Measurements from ENCODE around the gene SLF2. TPM values are rescaled to one million over a fixed set of nuclear protein-coding genes. Genes with fewer than 3 reads are reported as not detected.
A peak's percentile ranks its signal among the peaks of the same experiment; 100 is the strongest.

Gene SLF2
- total RNA-seq, 2 donors from 2014 or later, result 18.5 to 20.3 TPM

DNA sequence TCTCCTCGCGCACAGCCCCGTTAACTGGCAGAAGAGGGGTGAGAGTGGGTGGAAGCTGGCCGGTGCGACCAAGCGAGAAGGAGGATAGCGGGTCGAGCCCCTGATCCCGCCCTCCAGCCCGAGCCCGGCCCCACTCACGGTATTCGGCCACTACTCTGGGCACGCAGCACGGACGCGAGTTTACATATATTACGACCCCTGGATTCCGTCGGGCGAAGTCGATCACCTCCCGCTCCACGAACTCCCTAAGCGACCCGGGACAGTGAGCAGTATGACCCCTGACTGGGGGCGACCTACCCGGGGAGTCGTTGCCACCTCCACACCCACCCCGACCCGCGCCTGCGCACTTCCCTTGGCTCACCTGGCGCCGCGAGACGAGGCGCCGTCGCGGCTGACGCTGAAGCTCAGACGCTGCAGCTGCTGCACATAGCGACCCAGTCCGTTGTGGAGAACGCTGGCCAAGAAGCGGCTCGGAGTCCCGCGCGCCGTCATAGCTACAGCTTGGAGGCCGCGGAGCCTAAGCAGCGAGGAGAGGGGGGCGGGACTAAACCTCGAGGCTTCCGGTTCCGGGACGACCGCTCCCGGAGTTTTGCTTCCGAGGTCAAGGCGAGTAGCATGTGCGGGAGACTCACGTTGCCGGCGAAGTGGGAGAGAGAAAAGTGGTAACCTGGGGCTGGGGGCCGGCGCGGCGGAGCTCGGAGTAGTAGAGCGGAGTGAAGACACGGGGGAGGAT lies 74.4 kb downstream of the SLF2 start, which contains the start of the genes MRPL43 and TWNK:
MRPL43 (minus strand) TSS at position 546 of the 733 bp plus-strand sequence; CDS start at position 492, 54 bp downstream.
TWNK (plus strand) TSS at position 592 of the 733 bp plus-strand sequence. CDS start 668 bp downstream, outside the sequence.
- intact Hi-C loops (cut with DNase I, micrococcal nuclease), result no loop called here
- ATAC-seq (peak; percentile 80), DNase-seq (peak; percentile 81 to 93)

DNA sequence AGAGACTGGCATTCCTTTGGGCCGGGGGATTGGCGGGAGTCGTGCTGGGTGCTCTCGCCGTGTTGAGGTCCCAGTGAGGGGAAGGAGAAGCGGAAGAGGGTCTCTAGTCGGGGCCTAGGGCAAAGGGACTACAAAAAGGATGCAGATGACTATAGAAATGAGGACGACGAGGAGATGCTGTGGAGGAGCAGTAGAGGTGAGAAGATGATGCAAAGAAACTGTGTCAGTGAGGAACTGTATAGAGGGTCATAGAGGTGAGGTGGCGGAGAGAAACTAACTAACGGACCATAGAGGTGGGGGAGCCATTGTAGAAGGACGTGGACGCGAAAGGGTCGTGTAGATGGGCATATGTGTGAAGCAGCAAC lies 74.9 kb downstream of the SLF2 start:
- intact Hi-C loops (cut with DNase I, micrococcal nuclease), result no loop called here
- no peak for ATAC-seq
- DNase-seq, result no peak

DNA sequence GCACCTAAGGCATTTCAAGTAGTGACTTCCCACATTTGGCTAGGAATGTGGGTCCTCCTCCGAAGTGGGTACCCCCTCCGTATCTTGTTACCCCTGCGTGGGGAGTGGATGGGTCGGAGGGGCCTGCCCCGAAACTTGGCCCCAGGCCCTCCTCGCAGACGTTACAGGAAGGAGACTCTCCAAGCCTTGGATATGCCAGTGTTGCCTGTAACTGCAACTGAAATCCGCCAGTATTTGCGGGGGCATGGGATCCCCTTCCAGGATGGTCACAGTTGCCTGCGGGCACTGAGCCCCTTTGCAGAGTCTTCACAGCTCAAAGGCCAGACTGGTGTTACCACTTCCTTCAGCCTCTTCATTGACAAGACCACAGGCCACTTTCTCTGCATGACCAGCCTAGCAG lies 75.4 kb downstream of the SLF2 start:
- DNase-seq (no peak), ATAC-seq (no peak)
- intact Hi-C loops (cut with DNase I, micrococcal nuclease), result no loop called here

DNA sequence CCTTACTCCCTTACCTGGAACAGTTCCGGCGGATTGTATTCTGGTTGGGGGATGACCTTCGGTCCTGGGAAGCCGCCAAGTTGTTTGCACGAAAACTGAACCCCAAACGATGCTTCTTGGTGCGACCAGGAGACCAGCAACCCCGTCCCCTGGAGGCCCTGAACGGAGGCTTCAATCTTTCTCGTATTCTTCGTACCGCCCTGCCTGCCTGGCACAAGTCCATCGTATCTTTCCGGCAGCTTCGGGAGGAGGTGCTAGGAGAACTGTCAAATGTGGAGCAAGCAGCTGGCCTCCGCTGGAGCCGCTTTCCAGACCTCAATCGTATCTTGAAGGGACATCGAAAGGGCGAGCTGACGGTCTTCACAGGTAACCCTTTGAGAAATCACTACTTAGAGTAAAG lies 76.3 kb downstream of the SLF2 start:
- no peak for DNase-seq
- intact Hi-C loops (cut with DNase I, micrococcal nuclease), result no loop called here
- no peak for ATAC-seq

DNA sequence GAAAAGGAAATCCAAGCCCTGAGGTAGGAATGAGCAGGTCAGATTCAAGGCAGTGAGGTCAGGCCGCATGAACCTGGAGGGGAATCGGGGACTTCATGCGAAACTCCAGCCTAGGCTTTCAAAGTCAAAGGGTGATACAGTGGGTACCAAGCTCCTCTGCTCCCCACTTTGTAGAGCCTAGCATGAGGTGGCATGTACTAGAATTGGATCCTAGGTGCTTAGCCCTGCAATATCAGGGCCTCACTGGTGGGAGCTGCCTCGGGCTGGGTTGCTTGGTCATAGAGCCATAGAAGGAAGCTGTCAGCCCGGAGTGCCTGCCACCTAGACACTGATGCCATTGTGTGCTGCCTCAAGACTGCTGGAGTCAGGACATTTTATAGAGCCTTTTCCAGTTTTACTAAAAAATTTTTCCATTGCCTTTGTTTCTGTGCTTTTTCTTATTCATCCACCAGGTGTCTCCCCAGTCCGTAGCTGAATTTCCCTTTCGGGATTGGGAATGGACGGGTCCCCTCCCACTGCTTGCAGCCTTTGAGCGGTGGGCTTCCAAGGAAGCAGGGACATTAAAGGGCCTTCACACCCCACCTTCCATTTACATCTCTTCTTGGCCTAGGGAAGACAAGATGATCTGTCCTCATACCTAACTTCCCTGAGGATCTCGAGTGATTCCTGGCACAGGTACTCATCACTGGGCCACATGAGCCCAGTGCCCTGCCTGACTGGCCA lies 81.4 kb downstream of the SLF2 start:
- no peak for ATAC-seq
- intact Hi-C loops (cut with DNase I, micrococcal nuclease), result no loop called here
- no peak for DNase-seq

DNA sequence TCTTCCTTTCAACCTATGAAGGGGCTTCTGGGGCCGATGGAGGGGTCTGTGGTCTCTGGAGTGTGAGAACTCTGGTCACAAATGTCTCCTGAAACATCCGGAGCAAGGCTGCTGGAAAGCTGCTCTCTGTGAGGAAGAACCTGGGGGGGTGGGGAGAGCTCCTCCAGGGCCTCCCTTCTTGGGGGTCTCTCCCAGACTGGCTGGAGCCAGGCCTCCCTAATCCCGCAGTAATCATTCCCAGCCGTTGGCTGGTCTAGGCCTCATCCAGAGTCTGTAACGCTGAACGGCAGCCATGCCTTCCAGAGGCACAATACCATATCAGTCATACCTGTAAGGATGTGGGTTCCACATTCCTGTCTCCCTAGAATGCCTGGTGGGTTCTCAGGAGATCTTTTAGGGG lies 82.4 kb downstream of the SLF2 start:
- peak in 1 of 2 donors; percentile 27 for DNase-seq
- no peak for ATAC-seq
- intact Hi-C loops (cut with DNase I, micrococcal nuclease), result no loop called here

DNA sequence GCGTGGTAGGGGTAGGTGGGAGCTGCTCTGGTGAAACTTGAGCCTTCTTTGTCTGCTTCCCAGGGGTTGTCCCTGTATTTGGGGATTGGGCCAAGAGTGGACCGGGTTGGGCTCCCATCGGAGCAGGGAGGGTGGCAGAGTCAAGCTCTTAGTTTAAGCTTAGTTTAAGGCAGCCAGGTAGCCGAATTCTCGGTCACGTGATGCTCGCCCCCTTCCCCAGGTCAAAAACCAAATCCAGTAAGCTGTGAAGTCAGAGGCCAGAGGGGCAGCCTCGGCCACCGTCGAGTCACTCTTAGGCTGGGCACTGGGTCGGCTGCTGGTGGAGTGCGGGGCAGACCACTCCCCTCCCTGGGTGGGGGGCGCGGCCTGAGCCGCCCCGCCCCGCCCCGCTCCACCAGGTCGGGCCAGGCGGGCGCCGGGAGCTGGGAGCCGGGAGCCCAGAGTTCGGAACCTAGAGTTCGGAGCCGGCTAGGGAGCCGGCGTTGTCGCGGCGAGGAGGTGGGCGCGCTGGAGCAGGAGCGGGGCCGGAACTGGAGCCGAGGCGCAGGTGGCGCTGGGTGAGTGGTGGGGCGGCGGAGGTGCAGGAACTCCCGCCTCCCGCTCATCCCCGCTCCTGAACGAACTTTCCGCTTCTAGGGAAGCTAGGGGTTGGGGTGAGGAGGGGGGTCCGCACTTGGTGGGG lies 84.1 kb downstream of the SLF2 start:
- intact Hi-C loops (cut with DNase I, micrococcal nuclease), result no loop called here
- ATAC-seq (peak; percentile 35), DNase-seq (peak; percentile 58 to 65)

DNA sequence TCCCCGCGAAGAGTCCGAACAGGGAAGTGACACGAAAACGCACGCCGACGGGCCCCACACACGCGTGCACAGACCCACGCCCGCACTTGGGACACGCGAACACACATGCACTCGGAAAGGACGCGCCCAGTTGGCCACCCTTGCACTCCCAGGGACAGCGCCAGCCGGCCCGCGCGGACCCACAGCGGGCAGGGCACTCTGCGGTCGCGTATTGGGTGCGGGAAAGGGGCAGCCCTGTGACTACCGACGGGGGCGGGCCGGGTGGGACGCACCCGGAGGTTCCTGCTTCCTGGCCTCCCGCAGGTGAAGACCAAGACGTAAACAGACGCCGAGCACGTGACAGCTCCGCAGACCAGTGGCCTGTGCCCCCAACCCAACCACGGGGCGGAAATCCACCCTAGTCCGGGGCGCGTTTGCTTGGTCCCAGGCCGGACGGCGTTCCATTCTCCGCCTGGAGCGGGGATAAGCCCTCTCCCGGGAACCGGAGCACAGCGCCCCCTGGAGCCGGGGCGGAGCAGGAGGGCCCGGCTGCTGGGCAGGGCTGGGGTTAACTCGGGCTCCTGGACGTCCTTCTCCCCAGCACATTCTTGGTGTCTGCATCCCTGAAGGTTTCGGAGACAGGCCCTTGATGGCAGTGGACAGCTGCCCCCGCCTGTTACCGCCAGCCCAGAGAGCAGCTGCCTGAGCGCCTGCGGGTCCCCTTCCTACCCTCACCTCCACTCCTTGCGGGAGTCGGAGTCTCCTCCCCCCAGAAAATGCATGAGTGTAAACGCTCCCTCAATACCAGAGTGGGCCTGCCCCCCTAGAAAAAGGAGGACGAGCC lies 84.8 kb downstream of the SLF2 start:
- peak; percentile 63 for ATAC-seq
- intact Hi-C loops (cut with DNase I, micrococcal nuclease), result no loop called here
- DNase-seq, result peak; percentile 85 to 87

DNA sequence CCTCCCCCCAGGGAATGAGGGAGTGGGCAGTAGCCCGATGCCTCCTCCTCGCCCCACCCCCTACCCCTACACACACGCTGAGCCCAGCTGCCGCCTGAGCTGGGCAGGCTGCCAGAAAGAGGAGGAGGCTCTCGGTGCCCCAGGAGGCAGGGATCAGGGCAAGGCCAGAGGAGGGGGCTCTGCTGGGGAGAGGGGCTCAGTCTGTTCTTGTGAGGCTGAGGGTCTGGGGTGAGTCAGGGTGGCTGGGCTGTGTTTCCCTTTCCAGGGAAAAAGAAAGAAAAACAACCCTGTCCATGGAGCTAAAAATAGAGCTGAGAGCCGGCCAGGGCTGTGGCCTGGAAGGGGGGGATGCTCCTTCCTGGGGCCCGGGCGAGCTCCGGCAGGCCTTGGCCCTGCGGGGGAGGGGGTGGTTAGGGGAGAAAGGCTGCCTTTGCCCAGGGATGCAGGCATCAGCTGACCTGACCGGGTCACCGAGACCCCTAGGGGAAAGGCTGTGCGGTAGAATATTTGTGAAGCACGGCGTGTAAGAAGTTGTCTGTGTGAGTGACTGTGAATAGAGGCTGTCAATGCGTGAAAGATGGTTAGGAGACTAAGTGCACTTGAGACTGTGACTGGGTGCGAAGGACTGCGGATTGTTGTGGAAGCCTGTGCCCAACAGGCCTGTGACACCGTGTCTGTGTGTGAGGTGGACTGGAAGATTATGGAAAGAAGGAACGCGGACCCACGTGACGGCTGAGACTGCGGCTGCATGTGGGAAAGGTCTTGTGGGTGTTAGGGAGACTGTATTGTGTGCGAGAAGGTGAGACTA lies 85.6 kb downstream of the SLF2 start:
- intact Hi-C loops (cut with DNase I, micrococcal nuclease), result no loop called here
- DNase-seq (peak; percentile 92 to 93), ATAC-seq (peak; percentile 60)

DNA sequence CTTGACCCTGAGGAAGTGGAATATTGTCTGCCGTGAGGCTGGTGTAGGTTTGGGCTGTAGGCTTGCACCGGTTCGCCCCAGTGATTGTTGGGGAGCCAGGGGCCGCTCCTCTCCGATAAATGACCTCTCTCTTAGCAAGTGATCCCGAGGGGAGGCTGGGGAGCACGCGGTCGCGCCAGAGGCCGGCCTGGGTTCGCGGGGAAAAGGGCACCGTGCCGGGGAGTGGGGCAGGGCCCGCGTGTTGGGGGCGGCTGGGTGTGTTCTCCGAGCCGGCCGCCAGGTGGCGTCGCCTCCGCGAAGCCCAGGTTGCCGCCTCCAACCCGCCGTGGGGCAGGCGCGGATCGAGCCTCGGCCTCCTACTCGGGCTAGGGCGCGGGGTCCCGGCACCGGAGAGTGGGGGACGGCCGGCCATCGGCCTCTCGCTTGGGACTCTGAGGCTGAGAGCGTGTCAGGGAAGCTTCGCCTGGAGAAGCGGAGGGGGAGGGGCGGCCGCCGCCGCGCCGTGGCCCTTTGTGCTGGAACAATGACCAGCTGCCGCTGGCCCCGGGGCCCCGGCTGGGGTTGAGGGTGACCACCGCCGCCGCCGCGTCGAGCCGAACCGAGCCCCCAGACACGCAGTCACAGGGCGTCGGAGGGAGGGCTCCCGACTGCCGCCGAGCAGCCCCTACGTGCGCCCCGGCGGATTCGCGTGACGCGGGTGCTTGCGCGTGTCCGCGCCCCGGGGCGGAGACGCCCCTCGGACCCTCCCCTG lies 86.4 kb downstream of the SLF2 start:
- peak; percentile 76 to 85 for DNase-seq
- peak; percentile 57 for ATAC-seq
- intact Hi-C loops (cut with DNase I, micrococcal nuclease), result no loop called here

DNA sequence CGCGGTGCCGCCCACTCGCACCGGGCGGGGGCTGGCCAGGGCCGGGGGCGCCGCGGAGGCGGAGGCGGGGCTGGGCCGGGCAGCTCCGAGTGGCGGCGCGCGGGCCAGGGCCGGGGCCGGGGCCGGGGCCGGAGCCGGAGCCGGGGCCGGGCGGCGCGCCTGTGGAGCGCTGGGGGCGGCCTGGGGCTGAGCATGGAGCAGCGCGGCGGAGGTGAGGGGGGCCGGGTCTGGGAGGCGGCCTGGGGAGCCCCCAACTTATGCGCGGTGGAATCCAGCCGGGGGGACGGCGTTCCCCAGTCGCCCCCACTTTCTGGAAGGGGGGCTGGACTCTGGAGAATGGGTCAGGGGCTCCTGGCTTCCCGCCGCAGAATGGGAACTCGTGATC lies 87.0 kb downstream of the SLF2 start, which contains the start of gene LZTS2:
LZTS2 (plus strand) TSS at position 67 of the 385 bp plus-strand sequence. CDS start 2,731 bp downstream, outside the sequence.
- DNase-seq (no peak), ATAC-seq (no peak)
- intact Hi-C loops (cut with DNase I, micrococcal nuclease), result no loop called here

DNA sequence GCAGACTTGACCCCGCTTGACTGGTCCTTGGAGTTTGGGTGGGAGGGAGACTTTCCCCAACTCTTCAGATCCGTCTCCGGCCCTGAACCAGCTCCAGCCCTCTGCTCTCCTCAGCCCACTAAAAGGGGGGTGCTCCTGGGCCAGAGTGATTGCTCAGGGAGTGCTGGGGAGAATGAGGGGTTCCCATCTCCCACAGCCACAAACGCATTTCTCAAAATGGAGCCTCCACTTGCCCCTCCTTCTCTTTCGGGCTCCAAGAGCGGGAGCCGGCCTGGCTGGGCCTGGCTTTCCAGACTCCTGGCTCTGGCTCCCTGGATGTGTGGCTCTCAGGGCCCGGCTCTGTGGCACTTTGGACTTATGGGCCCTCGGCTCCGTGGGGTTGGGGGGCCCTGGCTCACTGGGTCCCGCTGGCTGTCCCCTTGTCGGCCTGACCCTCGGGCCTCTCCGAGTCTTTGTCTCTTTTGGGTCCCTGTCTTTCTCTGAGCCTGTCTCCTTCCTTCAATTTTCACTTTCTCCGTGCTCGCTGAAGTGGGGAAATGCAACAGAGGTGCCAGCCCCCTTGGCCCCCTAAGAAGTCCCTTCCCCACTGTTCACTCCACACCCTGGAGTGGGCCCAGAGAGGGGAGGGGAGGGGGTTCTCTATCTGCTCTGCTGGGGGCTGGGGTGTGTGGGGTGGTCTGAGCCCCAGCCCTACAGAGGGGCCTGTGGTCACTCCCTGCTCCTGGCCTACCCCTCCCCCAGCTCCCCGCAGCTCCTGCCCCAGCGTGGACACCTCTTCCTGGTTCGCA lies 87.6 kb downstream of the SLF2 start:
- ATAC-seq (no peak), DNase-seq (peak; percentile 42)
- intact Hi-C loops (cut with DNase I, micrococcal nuclease), result no loop called here

DNA sequence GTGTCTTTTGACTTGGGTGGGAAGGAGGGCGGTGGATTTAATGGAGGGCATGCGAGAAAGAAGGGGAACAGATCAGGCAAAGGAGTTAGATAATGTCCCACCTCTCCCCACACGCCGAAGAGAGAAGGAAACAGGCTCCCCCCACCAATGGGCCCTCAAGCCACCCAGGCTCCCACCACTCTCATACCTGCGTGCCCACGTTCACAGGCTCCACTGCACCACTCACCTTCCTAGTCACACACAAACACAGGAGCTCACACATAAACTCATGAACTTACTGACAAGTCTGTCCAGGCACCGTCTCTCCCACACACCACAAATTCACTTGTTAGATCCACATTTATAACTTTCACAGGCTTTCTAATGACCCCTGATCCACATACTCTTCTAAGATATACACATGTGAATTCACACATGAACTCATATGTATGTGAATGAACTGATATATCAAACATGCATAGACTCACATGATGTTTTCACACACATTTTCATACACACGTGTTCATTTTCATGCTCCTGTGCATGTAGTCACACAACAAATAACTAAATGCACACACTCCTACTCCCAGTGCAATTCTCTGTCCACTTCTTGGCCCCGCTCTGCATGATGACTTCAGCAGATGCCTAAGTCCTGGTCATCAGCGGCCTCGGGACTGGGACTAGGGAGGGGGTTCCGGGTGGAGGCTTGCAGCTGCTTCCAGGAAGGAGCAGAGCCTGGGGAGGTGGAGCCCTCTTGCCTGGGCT lies 88.3 kb downstream of the SLF2 start:
- DNase-seq (peak; percentile 67 to 89), ATAC-seq (no peak)
- intact Hi-C loops (cut with DNase I, micrococcal nuclease), result no loop called here

DNA sequence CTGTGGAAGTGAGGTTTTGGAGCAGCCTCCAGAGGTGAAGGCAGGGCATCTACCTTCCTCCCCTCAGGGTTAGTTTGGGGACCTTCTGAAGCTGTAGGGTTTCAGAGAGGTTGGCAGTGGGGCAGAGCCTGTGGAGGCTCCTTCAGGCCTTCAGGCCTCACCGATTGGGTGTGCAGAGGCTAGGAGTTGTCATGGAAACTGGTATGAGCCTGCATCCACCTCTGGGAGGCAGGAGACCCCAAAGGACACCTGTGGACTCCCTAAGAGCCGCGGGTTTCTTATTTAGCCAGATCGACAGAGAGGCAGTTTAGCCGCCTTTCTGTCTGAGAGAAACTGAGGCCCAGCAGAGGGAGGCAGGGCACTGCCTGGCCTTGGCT lies 88.9 kb downstream of the SLF2 start:
- ATAC-seq (no peak), DNase-seq (no peak)
- intact Hi-C loops (cut with DNase I, micrococcal nuclease), result no loop called here

DNA sequence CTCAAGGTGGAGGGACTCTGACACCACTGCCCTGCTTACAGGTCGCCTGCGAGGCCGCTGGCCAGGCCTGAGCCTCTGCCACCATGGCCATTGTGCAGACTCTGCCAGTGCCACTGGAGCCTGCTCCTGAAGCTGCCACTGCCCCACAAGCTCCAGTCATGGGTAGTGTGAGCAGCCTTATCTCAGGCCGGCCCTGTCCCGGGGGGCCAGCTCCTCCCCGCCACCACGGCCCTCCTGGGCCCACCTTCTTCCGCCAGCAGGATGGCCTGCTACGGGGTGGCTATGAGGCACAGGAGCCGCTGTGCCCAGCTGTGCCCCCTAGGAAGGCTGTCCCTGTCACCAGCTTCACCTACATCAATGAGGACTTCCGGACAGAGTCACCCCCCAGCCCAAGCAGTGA lies 89.7 kb downstream of the SLF2 start:
- ATAC-seq (no peak), DNase-seq (no peak)
- intact Hi-C loops (cut with DNase I, micrococcal nuclease), result no loop called here

DNA sequence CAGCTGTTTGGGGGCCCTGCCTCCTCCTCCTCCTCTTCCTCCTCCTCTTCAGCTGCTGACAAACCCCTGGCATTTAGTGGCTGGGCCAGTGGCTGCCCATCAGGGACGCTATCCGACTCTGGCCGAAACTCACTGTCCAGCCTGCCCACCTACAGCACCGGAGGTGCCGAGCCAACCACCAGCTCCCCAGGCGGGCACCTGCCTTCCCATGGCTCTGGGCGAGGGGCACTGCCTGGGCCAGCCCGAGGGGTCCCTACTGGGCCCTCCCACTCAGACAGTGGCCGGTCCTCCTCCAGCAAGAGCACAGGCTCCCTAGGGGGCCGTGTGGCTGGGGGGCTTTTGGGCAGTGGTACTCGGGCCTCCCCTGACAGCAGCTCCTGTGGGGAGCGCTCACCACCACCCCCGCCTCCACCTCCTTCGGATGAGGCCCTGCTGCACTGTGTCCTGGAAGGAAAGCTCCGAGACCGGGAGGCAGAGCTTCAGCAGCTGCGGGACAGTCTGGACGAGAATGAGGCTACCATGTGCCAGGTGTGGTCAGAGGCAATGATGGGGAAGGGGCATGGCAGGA lies 91.0 kb downstream of the SLF2 start:
- DNase-seq (no peak), ATAC-seq (no peak)
- intact Hi-C loops (cut with DNase I, micrococcal nuclease), result no loop called here

Measured in left colon (tissue), 2 donors.